GM18867 (cell line): ENCODE data around the gene APBA3.
A peak's percentile ranks its signal among the peaks of the same experiment; 100 is the strongest.

ENCODE experiments used
- ATAC-seq: cut with Tn5 transposase; IDR thresholded peaks from one replicate; pipeline ENCODE4 v1.9.1; 2021; ENCODE audit warnings: mild to moderate bottlenecking, moderate library complexity; ENCODE audit not compliant: unreplicated experiment

APBA3 gene

GRCh38 chr19:3721887-3722442 lies 39.5 kb downstream of the APBA3 start:
- no peak for ATAC-seq

- peak; percentile 61 for ATAC-seq
Observed at GRCh38 chr19:3721131-3721886, 40.2 kb downstream of the APBA3 start.

- no peak for ATAC-seq
Observed at GRCh38 chr19:3720349-3720917, 41.1 kb downstream of the APBA3 start.

DNA sequence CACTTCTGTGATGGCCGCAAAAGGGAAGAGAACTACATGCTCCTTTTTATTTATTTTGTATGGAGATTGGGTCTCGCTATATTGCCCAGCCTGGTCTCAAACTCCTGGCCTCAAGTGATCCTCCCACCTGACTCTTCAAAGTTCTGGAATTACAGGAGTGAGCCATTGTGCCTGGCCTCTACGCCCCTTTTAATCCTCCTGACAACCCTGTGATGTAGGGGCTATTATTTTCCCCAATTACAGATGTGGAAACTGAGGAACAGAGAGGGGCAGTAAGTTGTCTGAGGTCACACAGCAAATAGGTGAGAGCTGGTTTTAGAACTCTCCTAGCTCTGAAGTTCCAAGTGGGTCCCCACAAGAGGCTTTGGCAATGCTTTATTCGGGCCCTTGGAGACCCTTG lies 41.6 kb downstream of the APBA3 start:
- ATAC-seq: no peak

GRCh38 chr19:3716147-3716668 lies 45.3 kb downstream of the APBA3 start:
- no peak for ATAC-seq

GRCh38 chr19:3712663-3713611 lies 48.6 kb downstream of the APBA3 start:
- ATAC-seq: no peak

DNA sequence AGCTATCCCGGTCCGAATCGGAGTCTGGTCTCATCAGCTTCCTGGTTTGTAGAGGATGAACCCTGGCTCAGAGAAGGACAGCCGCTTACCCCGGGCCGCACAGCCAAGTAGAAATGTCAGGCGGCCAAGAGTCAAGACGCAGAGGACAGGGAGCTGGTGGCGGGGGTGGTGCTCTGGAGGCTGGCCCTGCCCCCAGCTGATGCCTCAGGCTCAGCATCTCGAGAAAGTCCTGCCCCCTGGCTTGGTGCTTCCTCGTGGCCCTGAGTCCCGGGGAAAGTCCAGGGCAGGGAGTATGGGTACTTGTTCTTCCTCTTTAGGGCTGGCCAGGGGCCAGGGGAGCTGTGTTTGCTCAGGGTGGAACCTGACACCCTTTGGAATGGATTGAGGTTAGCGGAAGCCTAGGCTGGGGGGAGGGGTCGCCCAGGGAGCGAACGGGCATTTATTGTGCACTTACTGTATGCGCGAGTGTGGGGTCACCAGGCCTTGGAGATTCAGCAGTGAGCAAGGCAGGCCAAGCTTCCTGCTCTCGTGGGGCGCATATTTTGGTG lies 51.2 kb downstream of the APBA3 start:
- ATAC-seq: no peak

DNA sequence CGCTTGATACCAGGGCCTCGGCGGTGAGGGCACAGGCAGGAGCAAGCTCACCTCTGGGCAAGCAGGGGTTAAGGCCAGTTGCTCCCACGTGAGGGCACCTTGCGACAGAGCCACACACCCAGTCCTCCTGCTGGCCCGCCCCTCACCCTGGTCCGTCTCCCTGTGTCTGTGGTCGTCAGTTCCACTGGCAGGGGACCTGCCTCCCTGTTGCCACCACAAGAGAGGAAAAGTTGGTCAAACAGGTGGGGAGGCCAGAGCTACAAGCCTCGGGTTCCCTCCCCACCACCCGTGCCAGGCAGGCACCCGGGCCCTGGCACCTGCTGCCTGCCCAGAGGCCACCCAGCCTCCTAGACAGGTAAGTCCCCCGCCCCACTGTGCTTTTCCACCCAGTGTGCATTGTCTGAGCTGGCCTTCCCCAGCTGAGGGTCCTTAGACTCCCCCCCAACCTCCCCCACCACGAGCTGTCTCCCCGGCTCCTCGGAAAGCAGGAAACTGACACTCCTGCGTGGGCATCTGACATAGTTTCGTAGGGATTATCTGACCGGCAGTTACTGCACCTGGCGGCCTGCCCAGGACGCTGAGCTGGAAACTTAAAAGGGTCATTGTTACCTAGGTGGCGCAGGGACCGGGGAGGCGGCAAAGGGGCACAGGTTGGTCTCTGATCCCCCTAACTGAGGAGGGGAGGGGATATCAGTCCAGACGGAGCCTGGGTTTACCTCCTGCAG lies 53.1 kb downstream of the APBA3 start, which contains the start of gene TJP3:
TSS of gene TJP3 (plus strand) at position 178 of the 725 bp plus-strand sequence. CDS start 20,049 bp downstream, outside the sequence.
- ATAC-seq: no peak

GRCh38 chr19:3707868-3708206 lies 53.7 kb downstream of the APBA3 start:
- no peak for ATAC-seq

GRCh38 chr19:3701200-3701599 lies 60.3 kb downstream of the APBA3 start:
- no peak for ATAC-seq
